Effector CD8-positive, alpha-beta T cell (primary cell): ENCODE data around the gene CDYL2.
"Not testable (repeated sequence)": the region's sequence is repeated elsewhere in the genome, so short reads cannot be mapped to it uniquely, and the experiment has no call there.

Experiments
- DNase-seq: peaks from one replicate; lab custom pipeline; 2025; lab: John Stamatoyannopoulos, UW

The CDYL2 gene

DNA sequence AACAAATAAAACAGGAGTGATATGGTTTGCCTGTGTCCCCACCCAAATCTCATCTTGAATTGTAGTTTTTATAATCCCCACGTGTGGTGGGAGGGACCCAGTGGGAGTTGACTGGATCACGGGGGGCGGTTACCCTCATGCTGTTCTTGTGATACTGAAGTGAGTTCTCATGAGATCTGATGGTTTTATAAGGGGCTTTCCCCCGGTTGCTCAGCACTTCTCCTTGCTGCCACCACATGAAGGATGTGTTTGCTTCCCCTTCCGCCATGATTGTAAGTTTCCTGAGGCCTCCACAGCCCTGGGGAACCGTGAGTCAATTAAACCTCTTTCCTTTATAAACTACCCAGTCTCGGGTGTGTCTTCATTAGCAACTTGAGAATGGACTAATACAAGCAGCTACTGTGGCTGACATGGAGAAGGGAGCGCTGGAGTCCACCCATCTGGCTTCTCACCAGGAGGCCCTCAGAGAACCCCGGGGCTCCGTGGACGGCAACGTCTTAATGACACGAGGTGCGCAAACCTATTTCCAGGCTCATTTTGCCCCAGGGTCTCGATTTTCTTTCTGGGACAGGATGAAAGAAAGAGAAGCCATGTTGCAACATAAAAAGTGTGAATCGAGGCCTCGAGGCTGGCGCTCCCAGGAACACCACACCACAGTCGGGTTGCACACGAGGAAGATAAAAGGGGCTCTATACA is 134.1 kb downstream of the CDYL2 start:
- DNase-seq, result no peak

DNA sequence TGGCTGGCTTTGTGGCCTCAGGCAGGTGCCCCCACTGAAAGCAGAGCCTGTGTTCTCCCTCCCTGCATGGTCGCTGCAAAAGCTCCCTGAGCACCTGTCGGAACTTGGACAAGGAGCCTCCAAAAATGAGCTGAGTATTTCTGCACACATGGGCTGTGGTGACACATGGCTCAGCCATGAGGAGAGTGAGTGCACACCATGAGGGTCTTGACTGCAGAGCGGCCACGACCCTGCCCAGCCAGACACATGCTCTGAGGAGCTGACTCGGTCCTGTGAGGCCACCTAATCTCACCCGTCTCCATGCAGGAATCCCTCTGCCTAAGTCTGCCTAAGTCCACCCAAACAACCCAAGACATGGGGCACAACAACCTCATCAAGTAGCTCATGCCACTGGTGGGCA is 134.7 kb downstream of the CDYL2 start:
- no peak for DNase-seq

DNA sequence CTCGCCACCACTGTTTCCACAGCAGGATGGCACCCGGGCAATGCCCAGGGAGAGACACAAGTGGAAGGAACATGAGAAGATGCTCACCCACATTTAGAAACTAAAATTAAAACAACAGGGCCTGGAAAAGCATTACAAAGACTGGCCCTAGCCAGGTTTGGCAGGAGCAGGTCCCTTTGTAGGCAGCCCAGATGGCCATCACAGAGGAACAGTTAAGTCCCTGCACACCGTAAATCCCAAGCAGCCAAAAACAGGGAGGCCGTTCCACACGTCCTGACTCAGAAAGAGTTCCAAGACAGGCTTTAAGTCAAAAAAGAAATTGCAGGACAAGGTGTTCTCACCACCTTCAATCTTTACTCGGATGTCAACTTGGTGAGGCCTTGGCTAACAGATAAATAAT is 136.5 kb downstream of the CDYL2 start:
- DNase-seq, result no peak

DNA sequence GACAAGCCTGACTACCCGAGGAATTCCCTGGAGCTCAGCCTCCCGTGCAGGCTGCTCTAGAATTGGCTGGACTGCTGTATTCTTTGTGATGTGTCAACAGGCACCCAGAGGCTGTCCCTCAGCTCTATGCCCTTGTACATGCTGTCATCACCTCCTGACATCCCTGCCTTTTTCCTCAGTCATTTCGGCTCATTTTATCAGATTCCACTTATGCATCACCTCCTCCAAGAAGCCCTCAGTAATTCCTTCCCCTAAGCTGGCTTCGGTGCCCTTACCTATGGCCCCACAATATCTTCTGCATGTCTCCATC is 137.2 kb downstream of the CDYL2 start:
- no peak for DNase-seq

DNA sequence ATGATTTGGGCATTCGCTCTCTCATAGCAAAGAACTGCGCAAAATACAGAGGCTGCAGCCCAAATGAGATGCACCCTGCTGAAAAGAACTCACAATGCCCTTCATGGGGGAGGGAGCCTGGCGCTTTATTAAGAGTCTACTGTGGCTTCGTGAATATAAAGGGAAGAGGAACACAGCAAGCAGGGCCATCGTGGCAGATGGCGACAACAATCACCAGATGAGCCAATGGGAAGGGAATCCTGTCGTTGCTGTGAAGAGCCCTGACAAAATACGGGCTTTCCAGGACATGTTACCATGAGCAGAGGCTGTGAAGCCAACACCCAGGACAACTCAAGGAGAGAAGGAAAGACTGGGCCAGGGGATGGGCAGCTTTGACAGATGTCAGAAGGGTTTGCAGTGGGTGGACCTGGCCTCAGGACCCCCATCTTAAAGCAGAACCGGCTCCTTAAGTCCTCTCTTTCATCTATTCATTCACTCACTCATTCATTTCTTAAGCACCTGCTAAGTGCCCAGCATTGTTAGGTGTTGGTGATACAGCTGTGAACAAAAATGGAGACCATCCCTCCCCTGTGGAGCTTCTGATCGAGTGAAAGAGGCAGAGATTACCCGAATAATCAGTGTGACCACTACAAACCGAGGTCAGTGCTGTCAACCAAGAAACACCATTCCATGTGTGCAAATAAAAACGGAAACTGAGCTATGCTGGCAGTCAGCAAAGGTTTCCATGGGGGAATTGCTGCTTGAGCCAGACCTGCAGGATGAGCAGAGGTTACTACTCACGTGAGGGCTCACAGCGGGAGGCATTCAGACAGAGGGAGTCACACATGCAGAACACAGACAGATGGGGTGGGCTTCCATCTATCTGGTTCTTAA is 137.8 kb downstream of the CDYL2 start:
- no peak for DNase-seq

DNA sequence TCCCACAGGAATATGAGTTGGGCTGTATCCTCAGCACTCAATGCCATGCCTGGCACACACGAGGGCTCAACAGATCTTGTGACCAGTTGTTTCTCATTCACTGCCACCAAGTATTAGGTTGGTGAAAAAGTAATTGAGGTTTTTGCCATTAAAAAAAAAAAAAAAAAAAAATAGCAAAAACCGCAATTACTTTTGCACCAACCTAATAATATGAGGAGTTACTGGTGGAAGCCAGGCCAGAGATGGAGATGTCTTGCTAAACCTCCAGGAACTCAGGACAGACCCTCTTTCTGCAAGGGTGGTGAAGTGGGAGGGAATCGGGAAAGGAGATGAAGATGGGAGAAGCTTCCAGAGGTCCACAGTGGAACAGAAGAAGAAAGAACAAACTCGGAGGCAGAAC is 139.0 kb downstream of the CDYL2 start:
- DNase-seq, result no peak

DNA sequence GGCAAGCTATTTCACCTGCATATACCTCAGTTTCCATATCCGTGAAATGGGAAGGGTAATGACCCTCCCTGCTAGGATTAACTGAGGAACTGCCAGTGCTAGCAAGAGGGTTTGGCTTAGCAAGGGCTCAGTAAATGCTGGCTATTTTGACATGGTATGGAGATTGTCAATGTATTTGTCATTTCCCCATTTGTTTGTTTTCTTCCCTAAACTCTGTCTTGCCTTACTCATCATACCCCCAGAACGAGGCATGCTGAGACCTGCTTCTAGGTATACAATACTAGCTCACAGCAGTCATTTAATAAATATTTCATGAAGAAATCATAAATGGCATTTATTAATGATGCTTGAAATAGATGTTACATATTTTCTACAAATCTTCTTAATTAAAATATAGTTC is 139.6 kb downstream of the CDYL2 start:
- DNase-seq, result no peak

DNA sequence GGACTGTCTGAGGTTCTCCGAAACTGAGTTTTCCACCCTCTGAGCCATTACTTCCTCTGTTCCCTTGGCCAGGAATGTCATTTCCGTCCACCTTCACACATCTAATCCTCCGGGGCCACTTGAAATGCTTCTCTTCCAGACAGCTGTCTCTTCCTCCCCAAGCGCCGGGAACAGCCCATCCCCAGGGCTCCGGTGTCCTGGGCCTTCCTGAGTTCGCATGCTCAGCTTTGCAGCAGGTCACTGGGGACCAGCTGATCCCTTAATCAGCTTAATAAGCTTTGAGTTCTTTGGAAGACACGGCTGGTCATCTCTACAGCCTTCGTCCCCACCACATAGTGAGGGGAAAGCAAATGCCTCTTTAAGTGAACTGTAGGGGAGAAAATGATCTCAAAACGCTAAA is 140.2 kb downstream of the CDYL2 start:
- DNase-seq, result no peak

DNA sequence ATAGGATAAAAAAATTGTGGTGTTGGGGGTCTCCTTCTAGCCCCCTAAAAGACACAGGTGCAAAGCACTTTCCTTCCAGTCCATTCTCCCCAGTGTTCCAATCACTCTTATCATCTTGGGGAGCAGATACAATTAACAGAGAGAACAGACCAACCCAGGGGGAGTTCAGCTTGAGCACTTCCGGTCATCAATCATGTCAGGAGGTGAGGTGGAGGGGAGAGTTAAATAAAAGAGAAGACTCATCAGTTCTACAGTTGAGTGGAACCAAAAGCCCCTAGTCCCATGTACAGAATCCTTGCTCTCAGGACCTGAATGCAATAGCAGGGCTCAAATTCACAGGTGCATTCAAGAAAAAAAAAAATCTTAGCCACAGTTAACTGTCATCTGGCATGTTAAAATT is 141.3 kb downstream of the CDYL2 start:
- no peak for DNase-seq

DNA sequence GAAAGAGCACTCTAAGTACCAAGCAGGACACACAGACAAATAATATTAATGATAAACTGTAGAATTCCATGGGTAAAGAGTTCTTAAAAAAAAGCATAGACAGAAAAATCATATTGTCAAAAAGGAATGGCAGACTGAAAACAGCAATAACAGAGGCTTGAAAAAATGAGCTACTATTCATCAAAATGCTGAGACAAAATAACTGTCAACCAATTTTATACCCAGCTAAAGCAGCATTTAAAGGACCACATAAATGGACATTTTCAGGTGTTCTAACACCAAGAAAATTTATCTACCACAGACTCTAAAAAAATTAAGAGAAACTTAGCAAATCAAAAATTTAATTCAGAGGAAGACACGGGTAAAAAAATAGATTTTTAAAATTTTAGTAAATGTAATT is 144.5 kb downstream of the CDYL2 start:
- no peak for DNase-seq

DNA sequence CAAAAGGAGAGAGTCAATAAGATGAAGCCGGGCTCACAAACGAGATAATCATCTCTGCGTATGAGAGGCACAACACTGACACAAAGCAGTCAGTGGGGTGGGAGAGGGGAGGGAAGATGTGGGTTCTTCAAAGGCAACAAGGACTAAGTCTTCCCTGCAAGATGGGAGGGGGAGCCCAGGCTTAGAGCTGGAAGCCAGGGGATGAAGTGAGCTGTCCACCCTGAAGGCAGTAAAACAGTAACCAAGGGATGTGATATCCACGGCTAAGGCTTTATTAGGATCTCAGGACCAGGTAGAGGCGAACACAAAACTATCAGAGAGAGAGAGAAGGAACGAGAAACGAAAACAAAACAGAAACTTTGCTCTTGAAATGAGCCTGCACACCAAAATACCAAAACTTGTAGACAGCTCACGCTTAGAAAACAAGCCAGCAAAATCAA is 147.7 kb downstream of the CDYL2 start:
- no peak for DNase-seq

DNA sequence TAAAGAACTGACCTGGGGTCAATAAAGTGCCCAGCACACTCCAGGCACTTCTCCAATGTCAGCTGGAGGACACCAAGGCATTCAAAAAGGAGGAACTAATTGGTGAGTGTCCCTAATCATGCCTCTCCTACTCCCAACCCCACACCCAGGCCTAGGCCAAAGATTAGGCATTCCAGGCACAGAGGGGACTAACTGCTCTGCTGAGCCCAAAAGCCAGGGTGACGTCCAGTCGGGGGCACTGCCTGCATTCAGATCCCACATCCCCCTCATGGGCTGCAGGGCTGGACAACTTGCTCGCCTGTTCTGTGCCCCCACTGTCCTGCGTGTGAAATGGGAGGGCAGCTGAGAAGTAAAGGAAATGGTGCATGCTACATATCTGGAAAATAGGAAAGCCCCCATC is 148.2 kb downstream of the CDYL2 start:
- no peak for DNase-seq

DNA sequence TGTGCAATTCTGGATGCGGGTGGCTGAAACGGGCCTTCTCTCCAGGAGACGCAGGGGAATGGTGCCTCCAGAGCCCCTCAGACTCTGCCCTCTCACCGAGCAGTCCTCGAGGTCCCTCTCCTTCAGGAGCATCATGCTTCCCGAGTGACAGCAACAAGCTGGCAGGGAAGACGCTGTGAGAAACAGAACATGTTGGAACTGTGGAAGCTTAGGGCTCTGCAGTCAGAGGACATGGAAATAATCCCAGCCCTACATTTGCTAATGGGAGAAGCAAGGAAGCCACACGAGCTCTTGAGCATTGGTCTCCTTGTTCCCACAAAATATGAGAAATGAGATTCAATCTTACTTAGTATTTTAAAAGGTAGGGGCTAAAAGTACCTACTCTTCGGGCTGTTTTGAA is 148.6 kb downstream of the CDYL2 start:
- no peak for DNase-seq

DNA sequence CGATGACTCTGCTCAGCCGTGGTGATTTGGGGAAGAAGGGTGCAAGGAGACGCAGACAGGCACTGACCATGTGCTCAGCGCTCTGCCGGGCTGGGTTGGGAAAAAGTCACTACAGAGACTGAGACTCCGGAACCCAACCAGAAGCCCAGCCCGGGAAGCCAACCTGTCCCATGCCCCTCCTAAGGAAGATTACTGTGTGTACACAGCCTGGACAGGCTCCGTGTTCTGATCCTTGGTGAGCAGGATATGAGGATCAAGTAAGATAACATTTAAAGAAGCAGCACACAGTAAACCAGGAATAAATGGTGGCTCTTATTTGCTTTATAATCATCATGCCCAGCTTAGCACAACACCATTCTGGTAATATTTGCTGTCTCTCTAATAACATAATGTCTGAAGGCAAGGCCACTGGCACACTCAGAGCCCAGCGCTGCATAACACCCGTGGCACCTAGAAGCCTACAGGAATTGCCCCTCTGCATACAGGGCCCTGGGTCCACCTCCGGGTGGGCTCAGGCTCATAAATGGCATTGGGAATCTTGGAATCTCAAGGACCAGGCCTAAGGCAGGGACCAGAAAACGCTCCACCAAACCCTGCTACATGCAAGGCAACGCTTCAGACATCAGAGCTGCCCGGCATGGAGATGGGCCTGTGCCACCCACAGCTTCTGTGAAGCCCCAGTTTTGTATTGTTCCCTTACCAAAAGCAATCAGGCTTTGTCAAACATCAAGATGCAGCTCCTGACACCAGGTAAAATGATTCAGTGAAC is 150.1 kb downstream of the CDYL2 start:
- no peak for DNase-seq

DNA sequence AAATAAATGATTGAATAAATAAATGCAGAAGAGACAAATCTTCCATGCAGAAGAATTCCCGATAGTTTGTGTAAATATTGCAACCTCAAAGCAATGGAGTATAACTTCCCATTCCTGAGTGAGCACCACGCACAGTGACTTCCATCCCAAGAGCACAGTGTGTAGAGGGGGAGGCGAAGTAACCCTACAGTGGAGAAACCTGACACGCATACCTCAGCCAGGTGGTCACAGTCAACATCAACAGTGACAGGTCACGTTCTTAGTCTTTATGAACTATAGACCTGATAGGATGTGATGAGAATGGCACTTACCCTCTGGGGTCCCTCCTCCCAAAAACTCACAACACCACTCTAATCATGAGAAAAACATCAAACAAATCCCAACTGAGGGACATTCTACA is 152.0 kb downstream of the CDYL2 start:
- no peak for DNase-seq

DNA sequence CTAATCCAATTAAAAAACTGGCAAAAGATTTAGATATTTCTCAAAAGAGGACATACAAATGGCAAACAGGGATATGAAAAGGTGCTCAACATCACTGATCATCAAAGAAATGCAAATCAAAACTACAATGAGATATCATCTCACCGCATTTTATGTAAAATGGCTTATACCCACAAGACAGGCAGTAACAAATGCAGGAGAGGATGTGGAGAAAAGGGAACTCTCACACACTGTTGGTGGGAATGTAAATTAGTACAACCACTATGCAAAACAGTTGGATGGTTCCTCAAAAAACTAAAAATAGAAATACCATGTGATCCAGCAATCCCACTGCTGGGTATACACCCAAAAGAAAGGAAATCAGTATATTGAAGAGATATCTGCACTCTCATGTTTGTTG is 154.1 kb downstream of the CDYL2 start:
- not testable (repeated sequence) for DNase-seq

DNA sequence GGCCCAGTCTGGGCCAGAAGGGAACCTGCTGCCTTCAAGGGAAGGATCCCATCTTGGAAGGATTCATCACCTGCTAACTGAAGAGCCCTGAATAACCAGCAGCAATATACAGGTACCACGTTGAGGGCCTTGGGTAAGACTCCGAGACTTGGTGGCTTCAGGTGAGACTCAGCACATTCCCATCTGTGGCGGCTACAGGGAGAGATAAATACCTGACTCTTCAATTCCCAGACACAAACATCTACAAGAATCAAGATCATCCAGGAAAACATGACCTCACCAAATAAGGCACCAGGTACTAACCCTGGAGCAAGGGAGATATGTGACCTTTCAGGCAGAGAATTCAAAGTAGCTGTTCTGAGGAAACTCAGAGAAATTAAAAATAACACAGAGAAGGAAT is 164.1 kb downstream of the CDYL2 start:
- no peak for DNase-seq

DNA sequence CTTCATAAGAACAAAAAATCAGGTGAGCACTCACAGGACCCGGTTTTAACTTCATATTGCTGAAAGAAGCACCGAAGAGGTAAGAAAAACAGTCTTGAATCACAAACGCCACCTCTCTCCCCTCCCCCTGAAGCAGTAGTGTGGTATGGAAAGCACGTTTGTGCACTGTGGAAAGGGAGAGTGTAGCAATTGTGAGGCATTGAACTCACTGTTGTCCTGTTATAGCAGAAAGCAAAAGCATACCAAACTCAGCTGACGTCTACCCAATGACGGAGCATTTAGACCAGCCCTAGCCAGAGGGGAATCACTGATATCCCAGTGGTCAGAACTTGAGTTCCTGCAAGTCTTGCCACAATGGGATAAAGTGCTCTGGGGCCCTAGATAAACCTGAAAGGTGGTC is 164.8 kb downstream of the CDYL2 start:
- DNase-seq, result no peak

DNA sequence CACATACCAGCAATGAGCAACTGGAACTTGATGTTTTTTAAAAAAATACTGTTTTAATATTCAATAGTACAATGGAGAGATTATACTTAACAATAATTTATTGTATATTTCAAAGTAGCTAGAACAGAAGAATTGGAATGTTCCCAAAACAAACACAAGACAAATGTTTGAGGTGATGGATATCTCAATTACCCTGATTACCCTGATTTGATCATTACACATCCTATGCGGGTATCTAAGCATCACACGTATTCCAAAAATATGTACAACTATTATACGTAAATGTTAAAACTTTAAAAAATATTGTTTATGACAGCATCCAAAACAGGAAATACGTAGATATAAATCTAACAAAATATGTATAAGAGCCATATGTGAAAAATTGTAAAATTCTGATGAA is 166.8 kb downstream of the CDYL2 start:
- DNase-seq, result no peak

DNA sequence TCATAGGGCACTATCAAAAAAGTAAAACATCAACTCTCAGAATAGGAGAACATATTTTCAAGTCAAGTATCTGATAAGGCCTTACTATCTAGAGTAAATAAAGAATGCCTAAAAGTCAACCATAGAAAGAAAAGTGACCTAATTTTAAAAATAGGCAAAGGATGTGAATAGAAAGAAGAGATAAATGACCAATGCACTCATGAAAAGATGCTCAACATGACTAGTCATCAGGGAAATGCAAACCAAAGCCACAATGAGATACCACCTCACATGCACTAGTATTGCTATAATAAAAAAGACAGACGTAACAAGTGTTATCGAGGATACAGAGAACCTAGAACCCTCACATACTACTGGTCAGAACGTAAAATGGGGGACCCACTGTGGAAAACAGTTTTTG is 172.8 kb downstream of the CDYL2 start:
- DNase-seq, result no peak

DNA sequence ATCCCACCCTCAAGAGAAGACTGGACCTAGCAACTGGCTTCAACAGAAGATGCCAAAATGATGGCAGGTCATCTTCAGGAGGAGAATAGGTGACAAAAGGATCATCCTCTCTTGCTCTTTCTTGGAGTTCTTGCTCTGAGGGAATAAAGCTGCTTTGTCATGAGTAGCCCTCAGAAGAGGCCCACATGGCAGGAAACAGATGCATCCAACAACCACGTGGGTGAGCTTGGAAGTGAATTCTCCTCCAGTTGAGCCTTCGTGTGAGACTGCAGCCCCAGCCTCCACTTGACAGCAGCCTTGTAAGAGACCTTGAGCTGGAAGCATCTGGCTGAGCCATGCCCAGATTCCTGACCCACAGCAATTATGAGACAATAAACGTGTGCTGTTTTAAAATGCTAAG is 176.1 kb downstream of the CDYL2 start:
- DNase-seq, result no peak

DNA sequence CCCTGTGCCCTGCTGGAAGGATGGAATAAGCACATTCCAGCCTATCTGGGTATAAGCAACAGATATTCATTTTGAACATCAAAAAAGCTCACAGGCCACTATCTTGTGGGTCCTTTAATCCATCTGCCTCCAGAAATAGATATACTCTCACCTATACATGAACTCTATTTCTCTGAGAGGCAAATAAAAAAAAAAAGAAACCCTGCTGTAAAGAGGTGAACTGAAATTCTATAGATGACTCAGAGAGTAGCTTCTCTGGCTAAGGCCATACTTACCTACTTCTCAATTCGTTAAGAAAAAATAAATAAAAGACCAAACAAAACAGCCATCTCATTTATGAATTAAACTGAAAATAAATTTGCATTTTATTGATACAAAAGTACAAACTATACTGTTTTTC is 177.3 kb downstream of the CDYL2 start:
- no peak for DNase-seq

DNA sequence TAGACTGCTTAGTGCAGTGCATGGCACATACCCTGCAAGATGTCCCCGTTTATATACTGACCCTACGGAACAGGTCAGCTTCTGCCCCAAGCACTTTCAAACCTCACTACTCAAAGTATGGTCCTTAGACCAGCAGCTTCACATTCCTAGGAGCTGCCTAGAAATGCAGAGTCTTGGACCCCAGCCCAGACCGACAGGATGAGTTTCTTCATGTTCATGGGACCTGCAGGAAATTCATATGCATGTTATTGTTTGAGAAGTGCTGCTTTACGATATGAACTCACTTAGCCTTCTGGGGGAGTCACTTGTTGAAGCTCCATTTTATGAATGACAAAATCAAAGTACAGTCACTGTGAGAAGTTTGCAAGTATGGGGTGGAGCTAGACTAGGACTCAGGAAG is 181.0 kb downstream of the CDYL2 start:
- DNase-seq, result no peak
